C4-2B (cell line): ENCODE data around the gene LONRF2.

Source experiments
- H3K27ac ChIP-seq: fragments of 450-650 bp; 2 replicates; pipeline ENCODE4 v1.5.1; 2017
- ZFX ChIP-seq: fragments of 450-650 bp; IDR thresholded peaks from 2 replicates; pipeline ENCODE4 v1.6.1; 2017
- TF ChIP-seq, protein P1 (sequence below): fragments of 450-650 bp; conservative IDR thresholded peaks from 2 replicates; pipeline ENCODE4 v1.5.1; 2017; ENCODE audit warnings: mild to moderate bottlenecking

Gene LONRF2

GRCh38 chr2:100228967-100229366 is 93.3 kb downstream of the LONRF2 start:
- no peak for TF ChIP-seq ZFX
- TF ChIP-seq, protein P1, sequence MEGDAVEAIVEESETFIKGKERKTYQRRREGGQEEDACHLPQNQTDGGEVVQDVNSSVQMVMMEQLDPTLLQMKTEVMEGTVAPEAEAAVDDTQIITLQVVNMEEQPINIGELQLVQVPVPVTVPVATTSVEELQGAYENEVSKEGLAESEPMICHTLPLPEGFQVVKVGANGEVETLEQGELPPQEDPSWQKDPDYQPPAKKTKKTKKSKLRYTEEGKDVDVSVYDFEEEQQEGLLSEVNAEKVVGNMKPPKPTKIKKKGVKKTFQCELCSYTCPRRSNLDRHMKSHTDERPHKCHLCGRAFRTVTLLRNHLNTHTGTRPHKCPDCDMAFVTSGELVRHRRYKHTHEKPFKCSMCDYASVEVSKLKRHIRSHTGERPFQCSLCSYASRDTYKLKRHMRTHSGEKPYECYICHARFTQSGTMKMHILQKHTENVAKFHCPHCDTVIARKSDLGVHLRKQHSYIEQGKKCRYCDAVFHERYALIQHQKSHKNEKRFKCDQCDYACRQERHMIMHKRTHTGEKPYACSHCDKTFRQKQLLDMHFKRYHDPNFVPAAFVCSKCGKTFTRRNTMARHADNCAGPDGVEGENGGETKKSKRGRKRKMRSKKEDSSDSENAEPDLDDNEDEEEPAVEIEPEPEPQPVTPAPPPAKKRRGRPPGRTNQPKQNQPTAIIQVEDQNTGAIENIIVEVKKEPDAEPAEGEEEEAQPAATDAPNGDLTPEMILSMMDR, result no peak; the same call in 1 of the 2 replicates

GRCh38 chr2:100228415-100228814 is 93.9 kb downstream of the LONRF2 start:
- TF ChIP-seq, protein P1, result no peak
- TF ChIP-seq ZFX, result no peak
- H3K27ac ChIP-seq, result no peak overlapping the region

More at GRCh38 chr2:100228967-100229366, 93.3 kb downstream of the LONRF2 start:
- no peak overlapping the region for H3K27ac ChIP-seq

GRCh38 chr2:100224988-100225710 is 97.2 kb downstream of the LONRF2 start:
- no peak for TF ChIP-seq ZFX
- TF ChIP-seq, protein P1, result no peak
- H3K27ac ChIP-seq, result no peak overlapping the region

- no peak for TF ChIP-seq ZFX
- TF ChIP-seq, protein P1, result no peak
- H3K27ac ChIP-seq, result no peak overlapping the region
Measured at GRCh38 chr2:100223502-100223901, 98.8 kb downstream of the LONRF2 start.
